GM18907 (cell line): ENCODE results near the gene PTPRJ.

Experiments used
- ATAC-seq: cut with Tn5 transposase; IDR thresholded peaks from one replicate; pipeline ENCODE4 v1.9.1; 2021; ENCODE audit warnings: mild to moderate bottlenecking, moderate library complexity; ENCODE audit not compliant: unreplicated experiment

Gene PTPRJ

DNA sequence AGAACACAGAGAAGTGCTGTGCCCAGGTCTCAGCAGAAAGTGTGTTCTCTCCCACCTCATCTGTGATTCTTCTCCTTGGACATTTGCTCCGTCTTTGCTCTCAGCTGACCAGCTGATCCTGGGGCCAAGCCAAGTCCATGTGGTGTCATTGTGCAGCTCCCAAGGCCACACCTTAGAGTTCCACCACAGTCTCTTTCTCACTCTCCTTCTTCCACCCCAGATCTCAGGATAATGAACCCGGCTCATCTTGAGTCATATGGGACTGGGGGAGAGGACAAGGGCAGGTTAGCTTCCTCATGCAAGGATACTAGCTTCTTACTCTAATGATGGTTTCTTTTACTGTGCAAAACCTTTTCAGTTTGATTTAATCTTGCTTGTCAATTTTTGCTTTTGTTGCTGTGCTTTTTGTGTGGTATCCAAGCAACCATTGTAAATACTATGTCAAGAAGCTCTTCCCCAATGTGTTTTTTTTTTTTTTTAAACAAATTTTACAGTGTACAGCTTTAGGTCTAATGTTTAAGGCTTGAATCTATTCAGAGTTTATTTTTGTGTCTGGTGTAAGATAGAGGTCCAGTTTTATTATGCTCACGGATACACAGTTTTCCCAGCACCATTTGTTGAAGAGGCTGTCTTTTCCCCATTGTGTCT lies 161.2 kb downstream of the PTPRJ start:
- no peak for ATAC-seq

DNA sequence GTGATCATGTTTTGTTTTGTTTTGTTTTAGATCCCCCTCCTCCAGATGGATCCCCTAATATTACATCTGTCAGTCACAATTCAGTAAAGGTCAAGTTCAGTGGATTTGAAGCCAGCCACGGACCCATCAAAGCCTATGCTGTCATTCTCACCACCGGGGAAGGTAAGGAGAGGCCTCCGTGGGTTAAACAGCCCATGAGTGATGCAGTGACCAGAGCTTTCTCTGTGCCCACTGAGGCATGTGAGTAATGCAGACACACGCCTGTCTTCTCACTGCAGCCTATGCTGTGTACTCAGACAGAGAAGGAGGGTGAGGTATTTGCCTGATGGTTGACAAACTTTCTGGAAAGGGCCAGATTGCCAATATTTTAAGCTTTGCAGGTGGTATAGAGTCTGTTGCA lies 162.5 kb downstream of the PTPRJ start:
- no peak for ATAC-seq

DNA sequence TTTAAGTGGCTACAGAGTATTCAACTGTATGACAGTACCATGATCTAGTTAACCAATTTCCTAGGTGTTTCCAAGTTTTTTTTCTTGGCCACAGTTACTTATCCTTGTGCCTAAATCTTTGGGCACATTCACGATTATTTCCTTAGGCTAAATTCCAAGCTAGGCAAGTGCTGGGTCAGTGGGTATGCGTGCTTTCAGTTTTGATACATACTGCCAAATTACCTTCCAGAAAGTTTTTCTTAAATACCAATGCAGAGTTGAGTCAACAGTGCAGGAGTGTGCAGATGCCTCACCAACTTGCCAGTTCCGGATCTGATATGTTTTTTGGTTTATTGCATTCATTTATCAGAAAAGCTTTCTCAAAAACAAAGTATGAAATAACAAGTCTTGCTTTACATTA lies 168.4 kb downstream of the PTPRJ start:
- no peak for ATAC-seq

DNA sequence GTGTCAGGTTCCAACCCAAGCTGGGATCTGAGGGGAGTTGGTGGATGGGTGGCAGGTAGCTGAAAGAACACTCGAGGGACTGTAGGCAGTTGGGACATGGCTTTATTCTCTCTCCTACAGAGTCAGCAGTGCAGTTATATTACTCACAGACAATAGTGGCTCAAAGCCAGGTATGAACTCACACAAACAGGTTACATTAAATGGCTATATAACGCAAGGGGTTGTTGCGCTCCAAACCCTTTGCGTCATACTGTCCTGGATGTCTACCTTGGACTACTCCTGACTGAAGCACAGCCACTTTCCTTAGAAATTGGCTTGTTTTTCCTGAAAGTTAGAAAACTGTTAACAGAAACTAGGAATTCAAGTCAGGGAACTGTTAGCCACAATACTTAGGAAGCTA lies 169.9 kb downstream of the PTPRJ start:
- no peak for ATAC-seq

DNA sequence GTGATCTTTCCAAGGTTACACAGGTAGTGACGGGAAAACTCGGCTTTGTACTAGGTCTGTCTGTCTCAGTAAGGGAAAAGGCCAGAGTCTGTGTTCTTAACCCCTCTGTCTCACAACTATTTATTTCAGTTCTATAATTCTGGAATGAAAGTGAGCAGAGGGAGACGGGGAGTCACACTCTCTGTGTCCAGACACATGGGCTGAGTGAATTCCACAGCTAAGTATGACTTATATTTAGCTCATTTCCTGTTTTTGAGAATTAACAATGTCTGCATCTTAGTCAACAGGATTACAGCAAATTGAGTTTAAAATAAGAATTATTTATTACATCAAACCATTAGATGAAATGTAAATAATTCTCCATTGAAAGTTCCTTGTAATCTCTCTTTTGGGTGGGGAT lies 173.8 kb downstream of the PTPRJ start:
- ATAC-seq = no peak

DNA sequence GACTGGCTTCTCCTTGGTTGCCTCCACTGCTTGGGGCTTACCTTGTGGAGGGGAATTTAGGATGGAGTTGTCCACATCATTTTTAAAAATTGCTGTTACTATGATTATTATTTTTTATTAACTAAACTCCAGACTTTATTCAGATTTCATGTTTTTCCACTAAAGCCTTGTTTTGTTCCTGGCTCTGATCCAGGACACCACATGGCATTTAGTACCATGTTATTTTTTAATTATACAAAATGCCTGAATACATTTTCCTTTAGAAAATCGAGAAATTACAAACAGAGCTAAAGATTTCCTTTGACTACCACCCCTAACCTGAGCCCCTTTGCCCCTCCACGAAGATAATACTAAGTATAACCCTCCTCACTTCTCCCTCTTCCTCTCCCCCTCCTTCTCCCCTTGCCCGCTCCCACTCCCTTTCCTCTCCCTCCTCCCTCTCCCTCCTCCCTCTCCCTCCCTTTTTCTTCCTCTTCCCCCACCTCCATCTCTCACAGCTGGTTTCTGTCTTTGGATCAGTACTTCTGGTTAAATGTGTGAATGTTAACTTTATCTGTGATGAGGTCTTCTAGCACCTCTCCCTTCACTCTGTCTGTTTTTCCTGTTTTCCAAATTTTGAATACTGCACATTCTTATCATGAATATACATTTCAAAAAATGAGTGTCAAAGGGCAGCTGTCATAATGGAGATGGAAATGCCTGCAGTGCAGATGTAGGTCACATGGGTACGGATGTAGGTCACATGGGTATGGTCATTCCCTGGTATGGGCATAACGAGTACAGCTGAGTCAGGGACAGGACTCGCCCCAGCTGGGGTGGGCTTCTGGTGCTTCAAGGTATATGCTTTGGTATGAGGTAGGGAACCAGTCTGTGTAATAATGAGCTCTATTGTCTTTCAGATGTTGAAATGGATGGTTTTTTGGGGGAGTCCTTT lies 181.9 kb downstream of the PTPRJ start:
- no peak for ATAC-seq

DNA sequence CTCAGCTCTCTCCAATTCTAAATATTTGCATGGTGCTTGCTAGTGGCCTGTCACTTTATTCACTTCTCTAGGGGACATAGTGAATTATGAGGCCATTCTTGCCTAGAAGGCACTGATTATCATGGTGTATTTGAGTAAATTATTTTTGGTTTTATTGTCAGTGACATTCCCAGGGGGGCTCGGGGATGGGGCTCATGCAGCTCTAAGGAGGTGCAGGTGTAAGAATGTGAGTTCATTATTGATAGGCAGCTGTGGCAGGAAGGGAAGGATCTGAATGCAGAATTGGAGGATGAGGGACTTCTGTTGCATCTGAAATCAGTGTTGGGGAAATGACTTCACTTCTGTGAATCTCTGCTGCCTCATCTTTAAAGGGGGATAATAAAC lies 182.5 kb downstream of the PTPRJ start:
- ATAC-seq = no peak

DNA sequence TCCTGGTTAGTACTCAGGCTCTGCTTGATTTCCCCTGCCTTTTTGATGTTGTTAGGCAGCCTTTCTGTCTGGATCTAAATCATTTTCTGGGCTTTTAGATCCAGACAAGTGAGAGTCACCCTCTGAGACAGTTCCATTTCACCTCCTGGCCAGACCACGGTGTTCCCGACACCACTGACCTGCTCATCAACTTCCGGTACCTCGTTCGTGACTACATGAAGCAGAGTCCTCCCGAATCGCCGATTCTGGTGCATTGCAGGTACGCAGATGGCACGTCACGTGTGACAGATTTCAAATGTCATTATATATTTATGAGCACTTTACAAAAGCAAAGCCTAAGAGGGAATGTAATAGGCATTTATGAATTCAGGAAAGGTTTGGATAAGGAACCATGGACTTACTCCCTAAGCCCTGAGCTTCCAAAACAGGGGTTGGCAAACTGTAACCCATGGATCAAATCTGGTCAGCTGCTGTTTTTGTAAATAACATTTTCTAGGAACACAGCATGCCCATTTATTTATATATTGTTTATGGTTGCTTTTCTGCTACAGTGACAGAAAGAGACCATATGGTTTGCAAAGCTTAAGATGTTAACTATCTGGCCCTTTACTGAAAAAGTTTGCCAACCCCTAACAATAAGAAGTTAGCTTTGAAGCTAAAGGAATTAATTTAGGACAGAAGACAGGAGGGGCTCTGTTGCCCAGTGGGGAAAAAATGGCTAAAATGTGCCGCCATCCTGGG lies 183.2 kb downstream of the PTPRJ start:
- no peak for ATAC-seq

DNA sequence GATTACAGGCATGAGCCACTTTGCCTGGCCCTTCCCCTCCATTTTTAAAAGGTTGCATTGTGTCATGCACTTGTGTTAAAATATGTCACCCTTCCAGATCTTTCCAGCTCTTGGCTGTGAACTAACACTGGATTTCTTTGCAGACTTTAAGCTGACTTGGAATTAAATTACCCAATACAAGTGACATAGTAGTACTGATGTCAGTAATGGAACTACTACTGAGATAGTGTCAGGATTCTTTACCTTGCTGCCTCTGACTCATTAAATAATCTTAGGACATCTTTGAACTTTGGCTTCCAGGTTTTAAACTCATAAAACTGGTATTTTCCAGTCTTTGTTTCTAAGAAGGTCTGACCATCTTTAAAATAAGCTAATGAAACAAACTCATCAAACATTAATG lies 184.5 kb downstream of the PTPRJ start:
- no peak for ATAC-seq

DNA sequence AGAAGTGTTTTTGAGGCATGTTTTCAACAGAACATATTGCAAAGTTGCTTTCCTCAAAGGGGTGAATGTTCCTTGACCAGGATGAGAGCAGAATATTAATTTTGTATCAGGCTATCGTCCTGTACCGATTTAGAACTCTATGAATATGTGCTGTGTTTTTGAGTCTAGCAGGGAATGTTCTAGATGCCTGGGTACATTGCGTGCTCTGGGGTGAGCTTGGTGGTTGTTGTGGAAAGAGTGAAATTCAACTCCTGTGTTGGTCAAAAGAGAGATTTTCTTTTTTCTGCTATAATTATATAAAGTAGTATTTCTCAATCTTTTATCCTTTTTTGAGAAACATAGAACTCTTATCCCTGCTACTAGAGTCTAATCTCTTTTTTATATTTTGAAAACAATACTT lies 185.1 kb downstream of the PTPRJ start:
- ATAC-seq = no peak

DNA sequence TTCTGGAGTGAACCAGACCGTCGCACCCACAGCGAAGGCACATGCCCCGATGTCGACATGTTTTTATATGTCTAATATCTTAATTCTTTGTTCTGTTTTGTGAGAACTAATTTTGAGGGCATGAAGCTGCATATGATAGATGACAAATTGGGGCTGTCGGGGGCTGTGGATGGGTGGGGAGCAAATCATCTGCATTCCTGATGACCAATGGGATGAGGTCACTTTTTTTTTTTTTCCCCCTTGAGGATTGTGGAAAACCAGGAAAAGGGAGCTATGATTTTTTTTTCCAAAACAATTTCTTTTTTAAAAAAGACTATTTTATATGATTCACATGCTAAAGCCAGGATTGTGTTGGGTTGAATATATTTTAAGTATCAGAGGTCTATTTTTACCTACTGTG lies 187.0 kb downstream of the PTPRJ start:
- no peak for ATAC-seq

DNA sequence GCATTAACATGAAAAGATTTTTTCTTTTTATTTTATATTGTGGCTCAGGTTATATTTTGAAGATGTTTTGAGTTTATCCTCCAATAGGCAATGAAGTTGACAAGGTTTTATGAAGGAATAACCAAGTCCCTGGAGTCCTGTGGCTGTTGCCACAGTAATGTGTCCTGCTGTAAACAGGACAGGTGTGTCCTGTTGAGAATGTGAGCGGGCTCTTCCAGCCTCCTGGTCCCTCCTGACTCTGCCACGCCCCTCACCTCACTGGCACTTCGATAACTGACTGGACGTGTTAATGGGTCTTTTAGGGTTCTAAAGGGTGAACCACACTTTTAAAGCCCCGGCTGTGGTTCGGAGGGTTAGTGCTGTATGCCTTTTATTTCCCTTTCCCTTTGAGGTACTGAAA lies 188.5 kb downstream of the PTPRJ start:
- ATAC-seq = no peak

DNA sequence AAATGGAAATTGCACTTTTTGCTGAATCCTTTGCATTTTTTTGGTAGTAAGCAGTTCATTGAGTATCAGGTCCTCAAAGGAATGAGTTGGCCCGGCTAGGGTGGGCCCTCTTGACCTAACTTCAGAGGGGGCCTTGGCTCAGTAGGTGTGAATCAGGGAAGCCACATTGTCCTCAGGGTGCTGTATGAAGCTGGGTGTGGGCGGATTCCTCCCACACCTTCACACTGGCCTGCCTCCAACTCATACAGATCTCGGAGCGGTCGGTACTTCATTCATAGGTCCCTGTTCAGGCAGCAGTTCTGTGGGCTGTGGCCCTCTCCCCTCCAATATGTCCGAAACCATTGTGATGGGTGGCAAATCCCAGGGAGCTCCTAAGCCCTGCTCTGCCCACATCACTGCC lies 188.9 kb downstream of the PTPRJ start:
- ATAC-seq = no peak

DNA sequence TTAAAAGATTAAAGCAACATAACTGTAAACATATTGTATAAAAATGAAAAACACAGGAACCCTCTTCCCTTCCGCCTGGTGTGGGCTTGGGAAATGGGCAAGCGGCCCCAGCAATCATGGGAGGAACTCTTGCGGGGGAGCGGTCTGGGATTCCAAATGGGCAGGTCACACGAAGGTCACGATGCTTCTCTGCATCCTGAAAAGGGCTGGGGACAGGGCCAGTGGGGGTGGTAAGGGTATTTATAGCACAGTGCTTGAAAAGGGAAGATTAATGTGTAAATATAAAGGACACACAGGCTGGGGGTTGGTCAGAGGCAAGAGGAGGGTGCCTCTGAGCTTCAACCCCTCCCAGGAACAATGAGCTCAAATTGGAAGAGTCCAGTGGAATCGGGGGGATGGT lies 189.4 kb downstream of the PTPRJ start:
- no peak for ATAC-seq

DNA sequence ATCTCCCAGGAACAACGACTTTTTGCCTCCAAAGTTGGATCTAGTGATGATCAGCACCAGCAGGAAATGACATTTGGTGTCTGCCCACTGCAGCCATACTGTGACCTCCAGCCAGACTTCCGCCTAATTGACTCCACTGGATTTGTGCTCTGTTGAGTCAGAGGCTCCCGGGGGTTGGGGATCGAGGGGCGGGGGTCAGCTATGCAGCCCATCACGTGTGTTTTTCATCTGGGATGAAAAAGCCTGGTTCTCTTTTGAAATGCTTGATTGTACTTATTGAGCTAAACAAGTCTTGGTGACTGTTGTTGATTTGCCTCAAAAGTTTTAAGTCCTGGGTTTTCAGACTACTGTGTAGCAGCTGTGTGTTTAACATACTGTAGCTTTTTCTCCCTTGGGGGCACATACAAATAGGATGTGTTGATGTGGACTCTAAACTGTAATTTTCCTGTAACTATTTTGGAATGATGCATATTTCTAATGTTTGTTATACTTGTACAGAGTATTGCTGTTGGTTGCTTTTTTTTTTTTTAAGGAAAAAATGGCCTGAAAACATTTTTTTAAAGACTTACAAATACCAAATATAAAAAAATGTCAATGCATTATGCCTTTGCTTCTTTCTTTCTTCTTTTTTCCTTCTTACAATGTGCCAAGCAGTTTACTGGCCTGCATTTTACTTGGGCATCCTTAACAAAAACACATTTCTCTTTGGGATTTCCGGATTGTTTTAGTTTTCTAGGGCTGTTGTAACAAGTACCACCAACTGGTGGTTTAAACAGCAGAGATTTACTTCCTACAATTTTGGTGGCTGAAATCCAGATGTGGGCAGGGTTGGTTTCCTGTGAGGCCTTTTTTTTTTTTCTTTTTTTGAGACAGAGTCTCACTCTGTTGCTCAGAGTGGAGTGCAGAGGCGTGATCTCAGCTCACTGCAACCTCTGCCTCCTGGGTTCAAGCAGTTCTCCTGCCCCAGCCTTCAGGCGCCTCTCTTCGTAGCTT lies 190.2 kb downstream of the PTPRJ start:
- ATAC-seq = no peak

DNA sequence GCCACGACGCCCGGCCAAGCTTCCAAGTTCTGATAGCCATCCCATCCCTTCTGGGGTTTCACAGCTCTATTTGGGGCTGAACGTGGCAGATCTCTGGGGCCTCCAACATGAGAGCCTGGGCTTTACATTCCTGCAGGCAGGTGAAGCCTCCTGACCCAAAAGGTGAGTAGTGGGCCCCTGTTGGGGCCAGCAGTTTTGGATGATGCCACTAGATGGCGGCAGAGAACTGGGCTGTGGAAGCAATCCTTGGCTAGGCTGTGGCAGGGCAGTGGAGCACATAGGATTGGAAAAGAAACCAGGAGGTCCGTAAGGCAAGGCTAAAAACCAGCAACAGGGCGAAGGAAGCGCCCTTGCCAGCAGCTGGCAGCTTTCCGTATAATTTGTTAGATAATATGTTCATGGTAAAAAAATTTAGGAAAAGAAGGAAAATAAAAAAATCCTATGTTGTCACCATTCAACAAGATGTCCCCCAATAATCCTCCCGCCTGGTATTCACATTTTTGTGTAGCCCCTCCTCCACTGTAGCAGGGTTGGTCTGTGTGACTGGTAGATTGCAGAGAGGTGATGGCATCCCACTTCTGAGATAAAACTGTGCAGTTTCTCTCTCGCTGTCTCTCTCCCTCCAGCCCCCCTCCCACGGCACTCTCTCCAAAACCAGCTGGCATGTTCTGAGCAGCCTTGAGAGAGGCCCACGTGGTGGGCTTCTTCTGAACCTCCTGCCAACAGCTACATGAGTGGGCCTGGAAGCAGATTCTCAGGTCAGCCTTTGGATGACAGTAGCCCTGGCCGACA lies 192.7 kb downstream of the PTPRJ start:
- ATAC-seq = peak; percentile 87

DNA sequence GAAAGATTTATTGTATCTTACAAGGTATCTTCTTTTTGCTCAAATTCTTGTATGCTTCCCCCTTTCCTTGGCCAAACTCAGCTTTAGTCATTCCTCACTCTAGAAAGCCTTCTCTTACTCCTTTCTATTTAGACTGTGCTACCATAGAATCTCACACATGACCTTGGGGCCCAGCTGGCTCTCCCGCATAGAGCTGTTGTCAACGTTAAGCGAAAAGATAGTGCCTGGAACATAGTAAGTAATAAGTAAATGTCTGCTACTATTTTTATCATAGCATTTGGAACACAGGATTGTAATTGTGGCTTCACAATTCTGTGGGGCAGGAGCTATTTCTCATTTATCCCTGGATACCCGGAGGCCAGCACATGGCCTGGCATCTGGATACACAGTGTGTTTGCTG lies 197.3 kb downstream of the PTPRJ start:
- no peak for ATAC-seq

DNA sequence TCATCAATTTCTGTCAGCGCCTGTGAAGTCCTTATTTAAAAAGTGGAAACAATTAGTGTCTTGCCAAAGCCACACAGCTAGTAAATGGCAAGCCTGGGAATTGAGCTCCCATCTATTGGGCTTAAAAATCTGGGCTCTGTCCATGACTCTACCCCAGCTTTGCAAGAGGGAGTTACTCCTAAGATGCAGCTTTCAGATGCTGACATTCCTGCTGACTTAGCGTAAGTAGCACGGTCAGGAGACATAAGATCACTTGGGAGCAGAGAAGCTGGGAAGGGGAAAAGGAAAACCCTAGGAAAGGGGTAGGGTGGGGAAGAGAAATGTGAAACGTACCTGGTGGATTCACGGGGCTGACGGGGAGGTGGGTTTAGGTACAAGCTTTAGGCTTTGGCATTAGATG lies 200.3 kb downstream of the PTPRJ start:
- ATAC-seq = no peak

DNA sequence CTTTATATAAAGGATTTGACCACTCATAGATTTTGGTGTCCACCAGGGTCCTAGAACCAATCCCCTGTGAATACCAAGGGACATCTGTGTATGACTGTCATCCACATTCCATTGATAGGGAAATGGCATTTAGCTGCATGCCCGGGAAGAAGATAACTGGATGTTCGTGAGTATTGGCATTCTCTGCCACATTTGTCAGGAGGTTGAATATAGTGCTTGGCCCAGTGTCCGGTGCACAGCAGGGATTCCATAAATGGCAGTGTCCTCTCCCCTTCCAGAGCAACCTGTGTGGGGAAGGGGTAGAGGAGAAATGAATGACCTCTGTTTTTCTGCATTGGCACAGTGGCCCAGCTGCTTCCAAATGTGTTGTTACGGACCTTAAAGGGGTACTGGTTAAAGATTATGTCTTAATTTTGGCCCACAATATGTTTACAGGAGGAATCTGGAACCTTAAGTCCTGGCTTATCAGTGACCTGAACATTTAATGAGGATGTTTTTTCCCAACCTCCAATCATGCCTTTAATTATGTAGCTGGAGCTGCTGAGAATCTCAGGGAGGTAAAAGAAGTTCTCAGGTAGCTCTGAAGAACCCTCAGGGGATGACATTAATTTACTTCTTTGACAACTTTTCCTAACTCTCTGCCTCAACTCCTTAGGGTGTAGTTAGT lies 202.6 kb downstream of the PTPRJ start:
- ATAC-seq = no peak
